ENCODE data around the gene PRKCH. TPM values are rescaled to one million over a fixed set of nuclear protein-coding genes. Genes with fewer than 3 reads are reported as not detected.

The PRKCH gene
- total and polyA plus RNA-seq, 2 of the 13 experiments (the other 11 are each of a cell fraction or from before 2014, with no cell fraction given), result 0.48 to 1.3 TPM

DNA sequence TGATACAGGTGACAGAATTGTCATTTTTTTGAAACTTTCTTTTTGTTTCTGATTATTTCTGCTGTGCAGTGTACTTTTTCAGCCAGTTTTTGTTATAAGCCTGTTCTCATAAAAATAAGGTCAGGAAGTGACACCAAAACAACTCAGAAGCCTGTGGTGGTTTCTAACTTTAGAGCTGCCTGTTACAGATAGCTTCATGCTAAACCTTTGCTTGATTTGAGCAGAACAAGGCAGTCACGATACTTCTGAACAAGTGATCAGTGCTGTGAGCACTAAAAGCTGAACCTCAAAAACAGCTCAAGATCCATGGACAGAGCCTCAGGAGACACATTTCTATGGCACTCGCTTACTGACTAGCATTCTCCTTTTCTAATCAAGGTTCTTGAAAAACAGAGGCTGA is 82.0 kb downstream of the PRKCH start:
- DNase-seq (ENCODE audit: low spot score), result no peak
- intact Hi-C loops (cut with micrococcal nuclease; ENCODE audit: unreplicated experiment) (no loop called here), in situ Hi-C loops (cut with HindIII; ENCODE audit: extremely low pct_ligation_motif_present, low pct_unique_long_range_greater_than_20kb) (no loop called here)
- TF ChIP-seq REXO4 (CRISPR knock-in tag; IDR thresholded peaks at IDR 0.05; ENCODE audit: borderline replicate concordance) (no peak), ZNF253 (CRISPR knock-in tag; IDR thresholded peaks at IDR 0.05; ENCODE audit: borderline replicate concordance) (no peak), ZBTB7A (CRISPR knock-in tag; IDR thresholded peaks at IDR 0.05) (no peak), STAG1 (CRISPR knock-in tag; IDR thresholded peaks at IDR 0.05) (no peak), ZFYVE20 (CRISPR knock-in tag; IDR thresholded peaks at IDR 0.05; ENCODE audit: borderline replicate concordance, low read depth) (no peak), ZFAT (CRISPR knock-in tag; conservative IDR thresholded peaks at IDR 0.05) (no peak), SRY (CRISPR knock-in tag; IDR thresholded peaks at IDR 0.05) (no peak), ZNF619 (CRISPR knock-in tag; IDR thresholded peaks at IDR 0.05) (no peak), ZNF343 (CRISPR knock-in tag; IDR thresholded peaks at IDR 0.05) (no peak), TARDBP (CRISPR knock-in tag; IDR thresholded peaks at IDR 0.05) (no peak), PHF8 (CRISPR knock-in tag; IDR thresholded peaks at IDR 0.05) (no peak)
- TF ChIP-seq, protein P1, sequence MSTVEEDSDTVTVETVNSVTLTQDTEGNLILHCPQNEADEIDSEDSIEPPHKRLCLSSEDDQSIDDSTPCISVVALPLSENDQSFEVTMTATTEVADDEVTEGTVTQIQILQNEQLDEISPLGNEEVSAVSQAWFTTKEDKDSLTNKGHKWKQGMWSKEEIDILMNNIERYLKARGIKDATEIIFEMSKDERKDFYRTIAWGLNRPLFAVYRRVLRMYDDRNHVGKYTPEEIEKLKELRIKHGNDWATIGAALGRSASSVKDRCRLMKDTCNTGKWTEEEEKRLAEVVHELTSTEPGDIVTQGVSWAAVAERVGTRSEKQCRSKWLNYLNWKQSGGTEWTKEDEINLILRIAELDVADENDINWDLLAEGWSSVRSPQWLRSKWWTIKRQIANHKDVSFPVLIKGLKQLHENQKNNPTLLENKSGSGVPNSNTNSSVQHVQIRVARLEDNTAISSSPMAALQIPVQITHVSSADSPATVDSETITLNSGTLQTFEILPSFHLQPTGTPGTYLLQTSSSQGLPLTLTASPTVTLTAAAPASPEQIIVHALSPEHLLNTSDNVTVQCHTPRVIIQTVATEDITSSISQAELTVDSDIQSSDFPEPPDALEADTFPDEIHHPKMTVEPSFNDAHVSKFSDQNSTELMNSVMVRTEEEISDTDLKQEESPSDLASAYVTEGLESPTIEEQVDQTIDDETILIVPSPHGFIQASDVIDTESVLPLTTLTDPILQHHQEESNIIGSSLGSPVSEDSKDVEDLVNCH (CRISPR knock-in tag; IDR thresholded peaks at IDR 0.05), result no peak
- TF ChIP-seq, protein P2, sequence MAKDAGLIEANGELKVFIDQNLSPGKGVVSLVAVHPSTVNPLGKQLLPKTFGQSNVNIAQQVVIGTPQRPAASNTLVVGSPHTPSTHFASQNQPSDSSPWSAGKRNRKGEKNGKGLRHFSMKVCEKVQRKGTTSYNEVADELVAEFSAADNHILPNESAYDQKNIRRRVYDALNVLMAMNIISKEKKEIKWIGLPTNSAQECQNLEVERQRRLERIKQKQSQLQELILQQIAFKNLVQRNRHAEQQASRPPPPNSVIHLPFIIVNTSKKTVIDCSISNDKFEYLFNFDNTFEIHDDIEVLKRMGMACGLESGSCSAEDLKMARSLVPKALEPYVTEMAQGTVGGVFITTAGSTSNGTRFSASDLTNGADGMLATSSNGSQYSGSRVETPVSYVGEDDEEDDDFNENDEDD (CRISPR knock-in tag; IDR thresholded peaks at IDR 0.05; ENCODE audit: borderline replicate concordance), result no peak
- TF ChIP-seq, protein P3, sequence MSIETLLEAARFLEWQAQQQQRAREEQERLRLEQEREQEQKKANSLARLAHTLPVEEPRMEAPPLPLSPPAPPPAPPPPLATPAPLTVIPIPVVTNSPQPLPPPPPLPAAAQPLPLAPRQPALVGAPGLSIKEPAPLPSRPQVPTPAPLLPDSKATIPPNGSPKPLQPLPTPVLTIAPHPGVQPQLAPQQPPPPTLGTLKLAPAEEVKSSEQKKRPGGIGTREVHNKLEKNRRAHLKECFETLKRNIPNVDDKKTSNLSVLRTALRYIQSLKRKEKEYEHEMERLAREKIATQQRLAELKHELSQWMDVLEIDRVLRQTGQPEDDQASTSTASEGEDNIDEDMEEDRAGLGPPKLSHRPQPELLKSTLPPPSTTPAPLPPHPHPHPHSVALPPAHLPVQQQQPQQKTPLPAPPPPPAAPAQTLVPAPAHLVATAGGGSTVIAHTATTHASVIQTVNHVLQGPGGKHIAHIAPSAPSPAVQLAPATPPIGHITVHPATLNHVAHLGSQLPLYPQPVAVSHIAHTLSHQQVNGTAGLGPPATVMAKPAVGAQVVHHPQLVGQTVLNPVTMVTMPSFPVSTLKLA (IDR thresholded peaks at IDR 0.05), result no peak
- TF ChIP-seq, protein P4, sequence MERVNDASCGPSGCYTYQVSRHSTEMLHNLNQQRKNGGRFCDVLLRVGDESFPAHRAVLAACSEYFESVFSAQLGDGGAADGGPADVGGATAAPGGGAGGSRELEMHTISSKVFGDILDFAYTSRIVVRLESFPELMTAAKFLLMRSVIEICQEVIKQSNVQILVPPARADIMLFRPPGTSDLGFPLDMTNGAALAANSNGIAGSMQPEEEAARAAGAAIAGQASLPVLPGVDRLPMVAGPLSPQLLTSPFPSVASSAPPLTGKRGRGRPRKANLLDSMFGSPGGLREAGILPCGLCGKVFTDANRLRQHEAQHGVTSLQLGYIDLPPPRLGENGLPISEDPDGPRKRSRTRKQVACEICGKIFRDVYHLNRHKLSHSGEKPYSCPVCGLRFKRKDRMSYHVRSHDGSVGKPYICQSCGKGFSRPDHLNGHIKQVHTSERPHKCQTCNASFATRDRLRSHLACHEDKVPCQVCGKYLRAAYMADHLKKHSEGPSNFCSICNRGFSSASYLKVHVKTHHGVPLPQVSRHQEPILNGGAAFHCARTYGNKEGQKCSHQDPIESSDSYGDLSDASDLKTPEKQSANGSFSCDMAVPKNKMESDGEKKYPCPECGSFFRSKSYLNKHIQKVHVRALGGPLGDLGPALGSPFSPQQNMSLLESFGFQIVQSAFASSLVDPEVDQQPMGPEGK (CRISPR knock-in tag; IDR thresholded peaks at IDR 0.05), result no peak
- TF ChIP-seq, protein P5, sequence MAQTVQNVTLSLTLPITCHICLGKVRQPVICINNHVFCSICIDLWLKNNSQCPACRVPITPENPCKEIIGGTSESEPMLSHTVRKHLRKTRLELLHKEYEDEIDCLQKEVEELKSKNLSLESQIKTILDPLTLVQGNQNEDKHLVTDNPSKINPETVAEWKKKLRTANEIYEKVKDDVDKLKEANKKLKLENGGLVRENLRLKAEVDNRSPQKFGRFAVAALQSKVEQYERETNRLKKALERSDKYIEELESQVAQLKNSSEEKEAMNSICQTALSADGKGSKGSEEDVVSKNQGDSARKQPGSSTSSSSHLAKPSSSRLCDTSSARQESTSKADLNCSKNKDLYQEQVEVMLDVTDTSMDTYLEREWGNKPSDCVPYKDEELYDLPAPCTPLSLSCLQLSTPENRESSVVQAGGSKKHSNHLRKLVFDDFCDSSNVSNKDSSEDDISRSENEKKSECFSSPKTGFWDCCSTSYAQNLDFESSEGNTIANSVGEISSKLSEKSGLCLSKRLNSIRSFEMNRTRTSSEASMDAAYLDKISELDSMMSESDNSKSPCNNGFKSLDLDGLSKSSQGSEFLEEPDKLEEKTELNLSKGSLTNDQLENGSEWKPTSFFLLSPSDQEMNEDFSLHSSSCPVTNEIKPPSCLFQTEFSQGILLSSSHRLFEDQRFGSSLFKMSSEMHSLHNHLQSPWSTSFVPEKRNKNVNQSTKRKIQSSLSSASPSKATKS (CRISPR knock-in tag; IDR thresholded peaks at IDR 0.05), result no peak
- CTCF ChIA-PET (ENCODE audit: low intra/inter-chr PET ratio, low total read pairs), result no interaction called here
- ATAC-seq, result no peak
- Histone ChIP-seq H2AFZ (ENCODE audit: low read length) (no peak overlapping the region), H4K20me1 (ENCODE audit: insufficient read depth, low read length) (no peaks in the 10 kb centered on the region), H3K27me3 (ENCODE audit: control insufficient read depth in 1 of 2, insufficient read depth in 2 of 2, low read length in 2 of 2) (no peaks in the 10 kb centered on the region; a peak in 2 of 5 replicates), H3K27ac (ENCODE audit: extremely low read length, insufficient read depth, low read length) (no peak overlapping the region), H3K4me3 (replicated peaks in 1 of 3; ENCODE audit: insufficient read depth in 1 of 3, low read depth in 2 of 3, low read length in 3 of 3) (no peak overlapping the region), H3K9ac (ENCODE audit: insufficient read depth, low read depth, low read length) (no peak overlapping the region), H3K79me2 (ENCODE audit: insufficient read depth, low read length) (no peaks in the 10 kb centered on the region), H3K36me3 (replicated peaks in 1 of 2; ENCODE audit: control insufficient read depth in 1 of 2, insufficient read depth in 2 of 2, low read length in 2 of 2) (no peaks in the 10 kb centered on the region), H3K9me3 (ENCODE audit: low read length) (no peaks in the 10 kb centered on the region), H3K4me2 (ENCODE audit: low read depth, low read length) (no peak overlapping the region), H3K4me1 (ENCODE audit: insufficient read depth, low read length) (no peaks in the 10 kb centered on the region)
- BruUV-seq (replicated peaks), result no TSS peak
- no peak for FAIRE-seq
- POLR2A ChIA-PET, result no interaction called here
- 2% methylated on average over 2 of the region's 2 CpGs for WGBS (ENCODE audit: low lambda C conversion rate)
